HT1080 (cell line): ENCODE results near the gene CYP2S1. TPM values are rescaled to one million over a fixed set of nuclear protein-coding genes. Genes with fewer than 3 reads are reported as not detected.

ENCODE experiments used
- DNase-seq: peaks from one replicate; pipeline ENCODE4 v3.0.0-alpha.2; 2015; ENCODE audit warnings: low read depth
- total RNA-seq: library from RNA; depleted of rRNA; stranded (reverse); fragments of >200 nt; shearing (Covaris generic); gene quantifications from 2 replicates; pipeline ENCODE4 v1.2.3, GENCODE V29; 2014

CYP2S1 gene
- total RNA-seq, 1 experiment from 2014 or later, result 1.4 TPM

DNA sequence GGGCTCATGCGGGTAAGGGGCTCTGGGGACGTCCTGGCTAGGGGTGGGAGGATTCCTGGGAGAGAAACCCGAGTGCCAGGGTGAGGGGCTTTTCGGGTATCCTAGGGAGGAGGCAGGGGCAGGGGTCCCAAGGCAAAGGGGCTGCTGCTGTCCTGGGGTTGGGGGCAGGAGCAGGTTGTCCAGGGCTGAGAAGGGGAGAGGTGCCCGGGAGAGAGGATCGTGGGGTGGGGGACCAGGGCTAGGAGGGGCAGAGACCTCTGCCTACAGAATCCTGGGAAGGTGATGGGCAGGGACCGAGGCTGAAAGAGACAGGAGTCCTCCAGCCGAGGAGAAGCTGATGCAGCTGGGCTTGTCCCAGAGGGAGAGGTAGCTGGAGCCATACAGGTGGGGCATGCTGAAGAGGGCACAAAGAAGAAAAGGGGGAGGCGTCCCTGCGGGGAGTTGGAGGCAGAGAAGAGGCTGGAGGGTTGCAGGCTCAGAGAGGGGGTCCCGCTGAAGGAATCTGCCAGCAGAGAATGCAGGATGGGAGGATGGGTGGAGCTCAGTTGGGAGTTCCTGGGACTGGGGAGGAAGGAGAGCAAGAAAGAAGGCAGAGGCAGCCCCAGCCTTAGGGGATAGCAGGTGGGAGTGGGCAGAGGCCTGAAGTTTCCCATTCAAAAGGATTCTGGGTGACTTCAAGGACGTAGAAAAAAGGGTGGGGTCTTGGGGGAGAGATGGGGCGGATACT is 574 bp downstream of the CYP2S1 start:
- no peak for DNase-seq

DNA sequence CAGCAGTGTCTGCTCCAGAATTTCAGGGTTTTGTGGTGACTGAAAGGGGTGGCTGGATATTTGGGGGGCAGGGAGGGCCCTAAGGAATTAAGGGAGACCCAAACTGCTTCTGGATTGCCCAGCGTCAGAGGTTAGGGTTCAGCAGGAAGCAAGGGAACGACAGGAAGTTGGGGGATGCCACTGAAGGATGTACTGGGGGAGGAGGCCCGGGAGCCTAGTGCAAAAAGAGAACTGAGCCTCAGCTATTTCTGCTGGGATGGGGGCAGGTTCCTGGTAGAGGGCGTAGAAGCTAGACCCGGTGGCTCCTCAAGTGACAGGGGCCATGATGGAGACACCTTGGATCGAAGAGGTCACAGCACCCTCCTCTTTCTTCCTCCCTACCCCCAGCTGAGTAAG is 1.1 kb downstream of the CYP2S1 start:
- DNase-seq, result no peak

DNA sequence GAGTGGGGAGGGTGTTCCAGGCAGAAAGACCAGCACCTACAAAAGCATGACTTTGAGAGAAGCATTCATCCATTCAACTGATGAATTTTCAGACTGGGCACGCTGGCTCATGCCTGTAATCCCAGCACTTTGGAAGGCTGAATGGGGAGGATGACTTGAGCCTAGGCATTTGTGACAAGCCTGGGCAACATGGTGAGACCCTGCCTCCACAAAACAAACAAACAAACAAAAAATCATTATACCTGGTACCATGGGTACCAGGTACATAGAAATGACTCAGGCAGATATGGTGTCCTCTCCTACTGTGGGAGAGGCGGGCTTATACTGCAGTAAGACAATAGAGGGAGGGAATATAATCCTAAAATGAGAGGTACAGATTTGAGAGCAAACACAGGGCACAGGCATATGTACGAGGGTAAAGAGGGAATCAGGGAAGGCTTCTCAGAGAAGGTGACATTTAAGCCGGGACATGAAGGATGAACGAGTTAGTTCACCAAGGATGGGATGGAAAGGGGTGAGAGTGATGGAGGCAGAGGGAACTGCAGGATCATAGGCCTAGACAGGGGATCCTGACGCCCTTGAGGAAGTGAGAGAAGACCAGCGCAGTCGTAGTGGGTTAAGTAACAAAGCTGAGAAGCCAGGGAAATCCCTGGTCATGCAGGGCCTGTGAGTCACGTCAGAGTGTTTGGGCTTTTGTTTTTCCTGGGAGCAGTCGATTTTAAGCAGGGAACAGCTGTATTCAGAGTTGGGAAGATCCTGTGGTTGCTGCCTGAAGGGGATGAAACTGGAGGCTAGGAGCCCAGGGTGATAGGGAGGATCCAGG is 2.9 kb downstream of the CYP2S1 start:
- peak; percentile 53 for DNase-seq

DNA sequence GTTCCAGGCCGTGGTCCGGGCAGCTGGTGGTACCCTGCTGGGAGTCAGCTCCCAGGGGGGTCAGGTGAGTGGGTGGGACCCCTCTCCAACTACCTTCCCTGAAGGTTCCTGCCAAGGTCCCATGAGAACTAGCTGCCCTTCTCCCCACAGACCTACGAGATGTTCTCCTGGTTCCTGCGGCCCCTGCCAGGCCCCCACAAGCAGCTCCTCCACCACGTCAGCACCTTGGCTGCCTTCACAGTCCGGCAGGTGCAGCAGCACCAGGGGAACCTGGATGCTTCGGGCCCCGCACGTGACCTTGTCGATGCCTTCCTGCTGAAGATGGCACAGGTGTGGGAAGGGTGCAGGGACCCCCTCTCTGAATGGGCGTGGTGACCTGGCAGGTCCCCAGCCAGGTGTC is 5.5 kb downstream of the CYP2S1 start:
- DNase-seq, result no peak

DNA sequence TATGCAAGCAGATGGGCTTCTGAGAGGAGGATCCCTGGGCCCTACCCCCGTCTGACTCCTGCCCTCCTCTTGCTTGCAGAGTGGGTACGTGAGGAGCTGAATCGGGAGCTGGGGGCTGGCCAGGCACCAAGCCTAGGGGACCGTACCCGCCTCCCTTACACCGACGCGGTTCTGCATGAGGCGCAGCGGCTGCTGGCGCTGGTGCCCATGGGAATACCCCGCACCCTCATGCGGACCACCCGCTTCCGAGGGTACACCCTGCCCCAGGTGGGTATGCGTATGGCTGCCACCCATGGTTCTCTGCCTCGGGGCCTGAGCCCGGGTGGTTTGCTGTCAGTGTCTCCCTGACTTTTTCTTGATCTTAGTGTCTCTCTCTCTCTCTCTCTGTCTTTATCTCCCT is 10.4 kb downstream of the CYP2S1 start:
- DNase-seq, result no peak

DNA sequence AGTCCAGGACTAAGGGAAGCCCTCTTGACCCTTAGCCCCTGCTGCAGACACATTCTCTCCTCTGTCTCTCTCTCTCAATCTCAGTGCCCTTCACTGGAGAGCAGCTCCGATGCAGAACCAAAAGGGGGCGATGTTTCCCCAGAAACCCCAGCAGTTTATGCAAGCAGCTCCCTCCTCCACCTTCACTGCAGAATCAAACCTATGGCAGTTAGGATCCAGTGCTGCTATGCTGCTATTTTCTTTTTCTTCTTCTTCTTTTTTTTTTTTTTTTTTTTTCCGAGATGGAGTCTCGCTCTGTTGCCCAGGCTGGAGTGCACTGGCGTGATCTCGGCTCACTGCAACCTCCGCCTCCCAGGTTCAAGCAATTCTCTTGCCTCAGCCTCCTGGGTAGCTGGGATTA is 11.3 kb downstream of the CYP2S1 start:
- DNase-seq, result peak; percentile 75

DNA sequence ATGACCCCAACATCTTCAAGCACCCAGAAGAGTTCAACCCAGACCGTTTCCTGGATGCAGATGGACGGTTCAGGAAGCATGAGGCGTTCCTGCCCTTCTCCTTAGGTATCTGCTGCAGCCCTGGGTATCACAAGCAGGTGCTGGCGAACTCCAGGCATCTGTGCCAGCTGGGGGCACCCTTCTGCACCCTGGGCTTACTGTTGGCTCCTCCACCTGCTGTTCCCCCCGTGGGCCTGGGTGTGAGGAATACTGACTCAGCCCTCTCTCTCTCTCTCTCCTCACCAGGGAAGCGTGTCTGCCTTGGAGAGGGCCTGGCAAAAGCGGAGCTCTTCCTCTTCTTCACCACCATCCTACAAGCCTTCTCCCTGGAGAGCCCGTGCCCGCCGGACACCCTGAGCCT is 13.0 kb downstream of the CYP2S1 start:
- peak; percentile 47 for DNase-seq

DNA sequence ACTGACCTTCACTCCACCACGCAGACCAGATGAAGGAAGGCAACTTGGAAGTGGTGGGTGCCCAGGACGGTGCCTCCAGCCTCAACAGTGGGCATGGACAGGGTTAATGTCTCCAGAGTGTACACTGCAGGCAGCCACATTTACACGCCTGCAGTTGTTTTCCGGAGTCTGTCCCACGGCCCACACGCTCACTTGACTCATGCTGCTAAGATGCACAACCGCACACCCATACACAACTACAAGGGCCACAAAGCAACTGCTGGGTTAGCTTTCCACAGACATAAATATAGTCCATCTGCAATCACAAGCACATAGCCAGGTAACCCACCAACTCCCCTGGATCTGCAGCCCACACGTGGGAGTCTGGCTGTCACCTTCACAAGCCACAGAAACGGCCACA is 13.4 kb downstream of the CYP2S1 start:
- no peak for DNase-seq

DNA sequence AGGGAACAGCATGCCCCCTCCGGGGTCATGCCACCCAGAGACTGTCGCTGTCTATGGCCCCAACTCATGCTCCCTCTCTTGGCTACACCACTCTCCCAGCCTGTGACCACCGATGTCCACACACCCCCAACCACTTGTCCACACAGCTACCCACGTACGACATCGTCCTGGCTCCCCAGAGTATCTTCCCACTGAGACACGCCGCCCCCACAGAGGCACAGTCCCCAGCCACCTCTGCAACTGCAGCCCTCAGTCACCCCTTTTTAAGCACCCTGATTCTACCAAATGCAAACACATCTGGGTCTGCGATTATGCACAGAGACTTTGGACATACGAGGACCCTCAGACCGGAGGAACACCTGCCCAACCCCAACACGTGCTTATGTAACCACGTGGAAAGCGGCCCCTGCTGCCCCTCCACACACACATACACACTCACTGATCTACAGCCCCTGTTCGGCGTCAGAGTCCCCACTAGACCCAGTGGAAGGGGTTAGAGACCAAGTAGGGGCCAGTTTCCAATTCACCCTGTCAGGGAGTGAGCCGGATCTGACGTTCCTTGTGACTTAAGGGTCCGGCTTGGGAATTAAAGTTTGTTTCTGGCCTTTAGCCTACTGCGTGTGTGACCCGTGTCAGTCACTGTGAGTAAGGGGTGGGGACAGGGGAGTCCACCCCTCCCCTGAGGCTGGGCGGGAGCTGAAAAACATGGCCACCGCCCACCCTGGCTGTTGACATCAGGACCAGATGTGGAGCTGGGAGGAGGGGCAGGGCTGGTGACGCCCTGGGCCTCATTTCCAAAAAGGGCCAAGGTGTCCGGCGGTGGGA is 14.1 kb downstream of the CYP2S1 start:
- DNase-seq, result no peak

DNA sequence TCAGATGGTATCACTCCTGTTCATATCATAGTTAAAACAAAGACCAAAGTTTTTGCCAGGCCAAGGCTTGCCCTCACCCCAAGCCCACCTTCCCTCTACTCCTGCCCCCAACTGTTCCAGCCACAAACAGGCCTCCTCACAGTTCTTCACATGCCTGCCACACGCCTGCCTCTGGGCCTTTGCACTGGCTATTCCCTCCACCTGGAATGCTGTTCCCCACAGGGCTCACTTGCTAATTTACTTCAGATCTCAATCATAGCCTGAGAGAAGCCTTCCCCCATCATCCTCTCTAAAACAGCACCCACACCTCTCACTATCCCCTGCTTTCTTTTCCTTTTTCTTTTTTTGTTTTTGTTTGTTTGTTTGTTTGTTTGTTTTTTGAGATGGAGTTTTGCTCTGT is 21.1 kb downstream of the CYP2S1 start:
- DNase-seq, result no peak

DNA sequence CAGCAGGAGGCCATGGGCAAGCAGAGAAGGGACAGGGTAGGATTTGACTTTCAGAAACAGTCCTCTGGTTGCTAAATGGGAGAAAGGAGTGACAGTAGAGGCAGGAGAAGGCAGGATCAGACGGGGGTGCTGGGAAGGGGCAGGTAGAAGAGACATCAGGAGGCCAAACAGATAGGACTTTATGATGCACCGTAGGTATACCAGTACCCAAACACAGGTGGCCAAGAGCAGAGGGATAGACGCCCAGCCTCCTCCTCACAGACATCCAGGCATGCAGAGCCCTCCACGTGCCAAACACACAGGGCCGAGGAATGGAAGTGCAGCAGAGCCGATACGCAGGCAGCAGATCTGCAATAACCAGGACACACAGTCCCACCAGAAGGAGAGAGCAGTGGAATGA is 24.7 kb downstream of the CYP2S1 start:
- DNase-seq, result no peak

DNA sequence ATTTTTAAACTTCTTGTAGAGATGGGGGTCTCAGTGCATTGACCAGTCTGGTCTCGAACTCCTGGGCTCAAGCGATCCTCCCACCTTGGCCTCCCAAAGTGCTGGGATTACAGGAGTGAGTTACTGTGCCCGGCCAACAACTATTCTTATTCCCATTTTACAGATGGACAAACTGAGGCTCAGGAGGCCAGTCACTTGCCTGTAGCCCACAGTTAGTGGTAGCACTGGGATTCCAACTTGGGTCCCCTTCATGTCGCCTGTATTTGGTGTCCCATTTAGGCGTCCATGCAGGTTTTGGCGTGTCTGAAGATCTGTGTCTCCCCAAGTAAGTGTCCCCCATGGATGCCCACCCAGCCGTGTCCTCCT is 25.2 kb downstream of the CYP2S1 start:
- DNase-seq, result no peak

DNA sequence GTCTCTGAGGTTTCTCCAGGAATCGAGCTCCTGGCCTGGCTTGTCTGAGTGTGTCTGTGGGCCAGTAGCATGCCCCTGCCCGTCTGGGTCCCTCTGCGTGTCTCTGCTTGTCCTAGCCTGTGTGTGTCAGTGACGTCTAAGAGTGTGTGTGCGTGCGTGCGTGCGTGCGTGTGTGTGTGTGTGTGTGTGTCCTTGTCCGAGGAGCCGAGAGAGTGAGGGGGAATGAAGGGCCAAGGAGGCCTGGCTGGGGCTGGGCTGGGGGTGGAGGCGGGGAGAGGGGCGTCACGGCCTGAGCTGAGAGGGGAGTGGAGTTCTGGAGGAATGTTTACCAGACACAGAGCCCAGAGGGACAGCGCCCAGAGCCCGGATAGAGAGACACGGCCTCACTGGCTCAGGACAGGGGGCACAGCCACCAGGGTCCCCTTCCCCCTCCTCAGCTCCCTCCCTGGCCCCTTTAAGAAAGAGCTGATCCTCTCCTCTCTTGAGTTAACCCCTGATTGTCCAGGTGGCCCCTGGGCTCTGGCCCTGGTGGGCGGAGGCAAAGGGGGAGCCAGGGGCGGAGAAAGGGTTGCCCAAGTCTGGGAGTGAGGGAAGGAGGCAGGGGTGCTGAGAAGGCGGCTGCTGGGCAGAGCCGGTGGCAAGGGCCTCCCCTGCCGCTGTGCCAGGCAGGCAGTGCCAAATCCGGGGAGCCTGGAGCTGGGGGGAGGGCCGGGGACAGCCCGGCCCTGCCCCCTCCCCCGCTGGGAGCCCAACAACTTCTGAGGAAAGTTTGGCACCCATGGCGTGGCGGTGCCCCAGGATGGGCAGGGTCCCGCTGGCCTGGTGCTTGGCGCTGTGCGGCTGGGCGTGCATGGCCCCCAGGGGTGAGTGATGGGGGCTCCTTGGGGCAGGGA is 25.8 kb downstream of the CYP2S1 start, which contains the start of gene AXL:
Gene AXL, plus strand, starts transcription at position 609 of the 893 bp plus-strand sequence. Its CDS starts 170 bp downstream, at position 779.
- DNase-seq, result peak; percentile 92

DNA sequence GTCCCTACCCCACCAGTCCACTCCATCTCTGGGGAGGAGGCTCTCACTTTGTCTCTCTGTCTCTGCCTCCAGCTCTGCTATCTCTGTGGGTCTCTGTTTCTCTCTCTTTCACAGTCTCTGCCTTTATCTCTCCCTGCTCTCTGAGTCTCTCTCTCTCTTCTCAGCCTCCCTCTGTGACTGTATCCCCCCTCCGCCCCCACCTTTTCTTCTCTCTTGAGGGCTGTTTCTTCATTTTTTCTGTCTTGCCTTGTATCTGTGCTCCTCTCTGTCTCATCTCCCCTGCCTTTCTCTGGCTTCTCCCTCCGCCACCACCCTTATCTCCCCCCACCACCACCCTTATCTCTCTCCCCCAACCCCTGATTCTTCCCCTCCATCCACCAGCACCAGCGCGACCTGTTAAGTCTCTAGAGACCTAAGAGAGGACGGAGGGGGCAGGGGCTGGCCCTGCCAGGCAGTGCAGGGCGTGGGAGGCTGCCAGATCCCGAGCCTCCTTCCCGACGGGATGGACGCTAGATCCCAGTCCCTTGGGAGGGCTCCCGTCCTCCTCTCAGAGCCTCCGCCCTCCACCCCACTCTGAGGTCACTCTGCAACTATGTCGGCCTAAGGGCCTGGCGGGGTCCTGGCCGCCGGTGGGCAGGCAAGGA is 27.0 kb downstream of the CYP2S1 start:
- DNase-seq, result peak; percentile 44

DNA sequence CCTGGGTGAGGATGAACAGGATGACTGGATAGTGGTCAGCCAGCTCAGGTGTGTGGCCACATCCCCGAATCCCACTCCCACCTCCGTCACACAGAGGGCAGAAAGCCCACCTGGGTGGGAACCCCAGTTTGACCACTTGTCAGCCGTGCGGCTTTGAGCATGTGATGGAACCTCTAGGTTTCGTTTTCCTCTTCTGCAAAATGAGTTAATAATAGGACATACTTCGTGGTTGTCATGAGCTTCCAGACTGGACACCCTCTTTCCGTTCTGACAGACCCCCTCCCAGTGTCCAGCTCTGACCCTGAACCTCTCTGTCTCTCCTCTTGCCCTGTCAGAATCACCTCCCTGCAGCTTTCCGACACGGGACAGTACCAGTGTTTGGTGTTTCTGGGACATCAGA is 27.8 kb downstream of the CYP2S1 start:
- DNase-seq, result no peak

DNA sequence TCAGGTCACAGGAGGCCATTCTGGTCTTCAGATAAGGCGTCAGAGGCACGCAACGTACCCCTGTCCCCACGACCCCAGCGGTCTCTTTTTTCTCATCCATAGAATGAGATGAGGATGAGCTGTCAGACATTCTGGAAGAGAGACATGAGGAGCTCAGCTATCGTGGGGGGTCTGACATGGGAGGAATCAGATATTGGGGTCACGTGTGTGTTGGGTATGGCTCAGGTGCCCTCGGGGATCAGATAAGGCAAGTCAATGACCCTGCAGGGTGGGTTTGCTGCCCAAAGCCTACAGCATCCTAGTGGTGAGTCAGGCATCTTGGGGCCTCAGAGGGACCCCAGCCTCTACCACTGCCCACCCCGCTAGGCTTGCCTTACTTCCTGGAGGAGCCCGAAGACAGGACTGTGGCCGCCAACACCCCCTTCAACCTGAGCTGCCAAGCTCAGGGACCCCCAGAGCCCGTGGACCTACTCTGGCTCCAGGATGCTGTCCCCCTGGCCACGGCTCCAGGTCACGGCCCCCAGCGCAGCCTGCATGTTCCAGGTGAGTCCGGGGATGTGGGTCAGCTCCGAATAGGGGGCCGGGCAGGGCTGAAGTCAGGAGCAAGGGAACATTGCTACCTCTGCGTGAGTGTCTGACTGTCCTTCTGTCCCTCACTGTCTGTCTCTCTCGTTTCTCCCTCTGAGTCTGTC is 28.6 kb downstream of the CYP2S1 start:
- peak; percentile 34 for DNase-seq

DNA sequence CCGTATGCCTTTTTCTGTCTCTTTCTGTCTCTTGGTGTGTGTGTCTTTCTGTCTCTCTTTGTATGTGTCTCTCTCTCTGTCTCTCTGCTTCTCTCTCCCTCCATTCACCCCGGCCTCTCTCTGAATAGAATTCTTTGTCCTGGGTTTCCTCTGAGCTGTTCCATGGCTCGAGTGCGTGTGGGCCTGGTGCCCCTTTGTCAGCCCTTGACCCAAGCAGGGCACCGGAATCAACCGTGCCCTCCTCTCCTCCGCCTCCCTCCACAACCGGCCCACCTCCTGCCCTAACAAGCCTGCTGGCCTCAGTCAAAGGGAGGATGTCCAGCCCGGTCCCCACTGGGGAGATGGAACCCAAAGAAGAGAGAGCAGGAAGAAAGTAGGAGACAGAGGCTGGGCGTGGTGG is 29.2 kb downstream of the CYP2S1 start:
- peak; percentile 32 for DNase-seq

DNA sequence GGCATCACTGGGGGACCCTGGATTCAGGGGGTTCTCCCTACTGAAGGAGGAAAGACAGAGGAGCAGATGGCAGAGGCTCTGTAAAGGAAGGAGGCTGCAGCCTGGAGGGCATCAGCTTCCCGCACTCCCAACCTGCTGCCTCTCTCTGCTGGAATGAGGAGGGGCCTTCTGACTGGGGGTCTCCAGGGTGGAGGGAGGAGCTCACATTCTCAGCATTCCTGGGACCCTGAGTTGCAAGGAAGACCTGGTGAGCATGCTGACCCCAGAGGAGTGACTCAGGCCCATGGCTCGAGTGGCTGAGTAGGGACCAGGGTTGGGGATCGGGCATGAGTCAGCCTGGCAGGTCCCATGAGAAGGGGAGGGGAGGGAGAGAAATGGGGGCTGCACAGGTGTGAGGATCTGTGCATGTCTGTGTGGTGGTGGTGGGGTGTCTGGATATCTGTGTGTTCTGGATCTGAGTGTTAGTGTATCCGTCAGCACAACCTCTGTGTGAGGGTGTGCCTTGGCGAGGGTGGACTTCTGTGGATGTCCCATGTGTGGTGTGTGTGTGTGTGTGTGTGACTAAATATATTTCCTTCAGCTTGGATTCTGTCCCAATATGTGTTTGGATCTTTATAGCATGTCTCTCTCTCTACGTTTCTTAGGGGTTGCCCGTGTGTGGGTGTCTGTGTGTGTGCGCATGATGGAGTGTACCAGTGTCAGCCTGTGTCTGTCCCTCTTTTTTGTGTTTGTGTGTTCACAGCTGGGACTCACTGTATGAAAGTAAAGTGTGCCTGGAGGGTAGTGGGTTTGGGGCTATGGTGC is 30.6 kb downstream of the CYP2S1 start:
- DNase-seq, result peak; percentile 98

DNA sequence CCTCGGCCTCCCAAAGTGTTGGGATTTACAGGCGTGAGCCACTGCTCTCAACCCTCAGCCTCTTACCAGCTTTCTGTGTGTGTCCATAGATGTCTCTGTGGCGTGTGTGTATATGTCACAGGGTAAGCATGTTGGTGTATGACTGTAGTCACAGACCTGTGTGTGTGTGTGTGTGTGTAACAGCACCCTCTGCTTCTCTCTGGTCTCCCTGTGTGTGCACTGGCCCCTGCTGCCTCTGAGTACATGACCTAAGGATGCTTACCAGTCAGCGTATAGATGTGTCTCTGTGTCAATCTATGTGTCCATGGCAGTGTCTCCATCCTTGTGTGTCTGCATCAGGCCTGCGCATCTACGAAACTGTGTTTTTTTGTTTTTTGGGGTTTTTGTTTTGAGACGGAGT is 31.6 kb downstream of the CYP2S1 start:
- DNase-seq, result no peak
